GM23338 (cell line): Measurements from ENCODE around the gene AGFG2. TPM values are rescaled to one million over a fixed set of nuclear protein-coding genes. Genes with fewer than 3 reads are reported as not detected.
A peak's percentile ranks its signal among the peaks of the same experiment; 100 is the strongest.

ENCODE experiments used
- ATAC-seq: fragments of 200-7000 bp; cut with Tn5 transposase; 3 replicates; pipeline ENCODE4 v1.9.1; 2020
- DNase-seq: peaks from one replicate; pipeline ENCODE4 v3.0.0-alpha.2; 2015; ENCODE audit warnings: low spot score
- H2AFZ ChIP-seq: fragments of 200-600 bp; sonication (generic); 2 replicates; pipeline ENCODE4 v1.8.0; 2016; ENCODE audit warnings: antibody characterized with exemption, mild to moderate bottlenecking, moderate library complexity
- H3F3A ChIP-seq: fragments of 200-600 bp; sonication (generic); replicated peaks from 2 replicates; pipeline ENCODE4 v1.8.0; 2017; ENCODE audit warnings: antibody characterized with exemption, mixed run types, low read depth
- H3K27ac ChIP-seq: fragments of 200-600 bp; sonication (generic); 2 replicates; pipeline ENCODE4 v1.6.1; 2016; ENCODE audit warnings: low read depth
- H3K27me3 ChIP-seq: fragments of 200-600 bp; sonication (generic); 2 replicates; pipeline ENCODE4 v1.8.0; 2016; ENCODE audit warnings: mild to moderate bottlenecking, mixed run types, moderate library complexity; ENCODE audit not compliant: insufficient read depth
- H3K36me3 ChIP-seq: fragments of 200-600 bp; sonication (generic); 2 replicates; pipeline ENCODE4 v1.8.0; 2016; ENCODE audit warnings: mild to moderate bottlenecking; ENCODE audit not compliant: insufficient read depth
- H3K4me1 ChIP-seq: fragments of 200-600 bp; sonication (generic); 2 replicates; pipeline ENCODE4 v1.8.0; 2016; ENCODE audit warnings: mild to moderate bottlenecking, moderate library complexity; ENCODE audit not compliant: insufficient read depth
- H3K4me2 ChIP-seq: fragments of 200-600 bp; sonication (generic); 2 replicates; pipeline ENCODE4 v1.7.1; 2017; ENCODE audit warnings: mixed run types
- H3K4me3 ChIP-seq: fragments of 200-600 bp; sonication (generic); 2 replicates; pipeline ENCODE4 v1.6.1; 2016; ENCODE audit warnings: mixed run types
- H3K79me2 ChIP-seq: fragments of 200-600 bp; sonication (generic); replicated peaks from 2 replicates; pipeline ENCODE4 v1.8.0; 2017; ENCODE audit warnings: mild to moderate bottlenecking; ENCODE audit not compliant: insufficient read depth
- H3K9me2 ChIP-seq: fragments of 200-600 bp; sonication (generic); 2 replicates; pipeline ENCODE4 v1.8.0; 2017; ENCODE audit not compliant: insufficient read depth
- H4K20me1 ChIP-seq: fragments of 200-600 bp; sonication (generic); replicated peaks from 2 replicates; pipeline ENCODE4 v1.8.0; 2017; ENCODE audit warnings: mild to moderate bottlenecking; ENCODE audit not compliant: insufficient read depth
- H3K27ac Mint-ChIP-seq: 2 replicates; pipeline ENCODE4 v1.8.0; 2020; ENCODE audit warnings: inconsistent platforms, mild to moderate bottlenecking, moderate library complexity, mixed read lengths
- H3K27me3 Mint-ChIP-seq: 3 replicates; pipeline ENCODE4 v1.8.0; 2022; ENCODE audit warnings: low read depth, mild to moderate bottlenecking, moderate library complexity, mixed read lengths, inconsistent platforms; ENCODE audit not compliant: insufficient read depth, poor library complexity
- H3K36me3 Mint-ChIP-seq: 3 replicates; pipeline ENCODE4 v1.8.0; 2021; ENCODE audit warnings: low read depth, mild to moderate bottlenecking, inconsistent platforms, moderate library complexity, mixed read lengths
- H3K4me1 Mint-ChIP-seq: 3 replicates; pipeline ENCODE4 v1.8.0; 2020; ENCODE audit warnings: mild to moderate bottlenecking, inconsistent platforms, mixed read lengths
- H3K4me3 Mint-ChIP-seq: 3 replicates; pipeline ENCODE4 v1.8.0; 2021; ENCODE audit warnings: moderate library complexity, mild to moderate bottlenecking, inconsistent platforms, mixed read lengths
- H3K9me3 Mint-ChIP-seq: 3 replicates; pipeline ENCODE4 v1.8.0; 2020; ENCODE audit warnings: moderate library complexity, mild to moderate bottlenecking, inconsistent platforms, mixed read lengths
- CREB1 ChIP-seq: fragments of 250-450 bp; sonication (Bioruptor Pico); IDR thresholded peaks from 2 replicates; pipeline ENCODE4 v1.5.0; 2020; ENCODE audit warnings: low read depth, mild to moderate bottlenecking, moderate library complexity
- POLR2AphosphoS5 ChIP-seq: IDR thresholded peaks from 2 replicates; pipeline ENCODE4 v1.6.1; 2016; ENCODE audit warnings: antibody characterized with exemption, low read depth
- ZNF331 ChIP-seq: fragments of 250-450 bp; sonication (Bioruptor Pico); IDR thresholded peaks from 2 replicates; pipeline ENCODE4 v1.5.0; 2020; ENCODE audit warnings: low read depth, mild to moderate bottlenecking, moderate library complexity
- polyA plus RNA-seq: library from polyadenylated mRNA; unstranded; fragments of >200 nt; fragmentation: Nextera tagmentation; extraction: Ambion mirVana; gene quantifications from 2 replicates; pipeline ENCODE4 v1.2.1, GENCODE V29; 2016
- total RNA-seq: library from RNA; depleted of rRNA; stranded (reverse); fragments of >200 nt; shearing (Covaris generic); gene quantifications from 2 replicates; pipeline ENCODE4 v1.2.3, GENCODE V29; 2014
- TF ChIP-seq, protein P1 (sequence below): IDR thresholded peaks from 2 replicates; pipeline ENCODE4 v1.6.1; 2016; ENCODE audit warnings: antibody characterized with exemption
- TF ChIP-seq, protein P2 (sequence below): IDR thresholded peaks from one replicate; pipeline ENCODE4 v1.6.1; 2018; ENCODE audit warnings: antibody characterized with exemption; ENCODE audit not compliant: unreplicated experiment

Gene AGFG2
- total and polyA plus RNA-seq, 2 experiments from 2014 or later = 2.3 to 8.9 TPM

DNA sequence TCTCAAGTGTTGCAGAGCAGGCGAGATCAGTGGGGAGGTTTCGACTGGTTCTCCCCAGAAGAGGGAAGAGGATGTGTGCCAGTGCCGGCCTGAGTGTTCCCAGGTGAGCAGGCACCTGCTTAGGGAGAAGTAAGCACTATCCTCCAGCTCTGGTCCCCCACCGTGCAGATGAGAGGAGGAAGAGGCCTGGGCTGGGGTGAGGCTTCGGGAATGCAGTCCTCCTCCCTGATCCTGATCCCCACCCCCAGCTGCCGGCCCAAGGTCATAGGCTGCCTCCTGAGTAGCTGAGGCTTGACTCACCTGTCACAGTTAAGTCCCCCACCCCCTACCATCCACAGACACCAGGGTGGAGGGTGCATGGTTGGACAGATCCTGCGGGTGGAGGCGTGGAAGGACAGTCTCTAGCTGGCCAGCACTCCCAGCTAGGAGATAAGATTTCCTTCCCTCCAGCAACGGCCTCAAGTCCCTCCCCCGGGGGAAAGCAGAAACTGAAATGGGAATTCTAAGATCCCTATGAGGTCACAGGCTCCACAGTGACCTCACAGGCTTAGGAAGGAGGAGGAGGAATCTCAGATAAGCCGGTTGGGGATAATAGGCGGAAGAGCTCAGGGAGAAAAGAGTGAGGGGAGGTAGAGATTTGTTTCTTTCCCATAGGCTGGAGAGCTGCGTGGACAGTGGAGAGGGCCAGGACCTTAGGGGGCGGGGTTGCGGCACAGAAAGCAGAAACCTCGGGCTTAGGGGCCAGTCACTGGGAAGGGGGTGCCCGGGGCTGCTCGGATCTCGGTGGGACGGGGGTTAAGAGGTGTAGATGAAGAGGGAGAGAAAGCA lies 45.9 kb downstream of the AGFG2 start (continued):
- peak; percentile 87 for TF ChIP-seq CREB1 (CRISPR knock-in tag)
- no peak for TF ChIP-seq ZNF331 (CRISPR knock-in tag)
- TF ChIP-seq, protein P1, sequence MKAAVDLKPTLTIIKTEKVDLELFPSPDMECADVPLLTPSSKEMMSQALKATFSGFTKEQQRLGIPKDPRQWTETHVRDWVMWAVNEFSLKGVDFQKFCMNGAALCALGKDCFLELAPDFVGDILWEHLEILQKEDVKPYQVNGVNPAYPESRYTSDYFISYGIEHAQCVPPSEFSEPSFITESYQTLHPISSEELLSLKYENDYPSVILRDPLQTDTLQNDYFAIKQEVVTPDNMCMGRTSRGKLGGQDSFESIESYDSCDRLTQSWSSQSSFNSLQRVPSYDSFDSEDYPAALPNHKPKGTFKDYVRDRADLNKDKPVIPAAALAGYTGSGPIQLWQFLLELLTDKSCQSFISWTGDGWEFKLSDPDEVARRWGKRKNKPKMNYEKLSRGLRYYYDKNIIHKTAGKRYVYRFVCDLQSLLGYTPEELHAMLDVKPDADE = no peak
- TF ChIP-seq, protein P2, sequence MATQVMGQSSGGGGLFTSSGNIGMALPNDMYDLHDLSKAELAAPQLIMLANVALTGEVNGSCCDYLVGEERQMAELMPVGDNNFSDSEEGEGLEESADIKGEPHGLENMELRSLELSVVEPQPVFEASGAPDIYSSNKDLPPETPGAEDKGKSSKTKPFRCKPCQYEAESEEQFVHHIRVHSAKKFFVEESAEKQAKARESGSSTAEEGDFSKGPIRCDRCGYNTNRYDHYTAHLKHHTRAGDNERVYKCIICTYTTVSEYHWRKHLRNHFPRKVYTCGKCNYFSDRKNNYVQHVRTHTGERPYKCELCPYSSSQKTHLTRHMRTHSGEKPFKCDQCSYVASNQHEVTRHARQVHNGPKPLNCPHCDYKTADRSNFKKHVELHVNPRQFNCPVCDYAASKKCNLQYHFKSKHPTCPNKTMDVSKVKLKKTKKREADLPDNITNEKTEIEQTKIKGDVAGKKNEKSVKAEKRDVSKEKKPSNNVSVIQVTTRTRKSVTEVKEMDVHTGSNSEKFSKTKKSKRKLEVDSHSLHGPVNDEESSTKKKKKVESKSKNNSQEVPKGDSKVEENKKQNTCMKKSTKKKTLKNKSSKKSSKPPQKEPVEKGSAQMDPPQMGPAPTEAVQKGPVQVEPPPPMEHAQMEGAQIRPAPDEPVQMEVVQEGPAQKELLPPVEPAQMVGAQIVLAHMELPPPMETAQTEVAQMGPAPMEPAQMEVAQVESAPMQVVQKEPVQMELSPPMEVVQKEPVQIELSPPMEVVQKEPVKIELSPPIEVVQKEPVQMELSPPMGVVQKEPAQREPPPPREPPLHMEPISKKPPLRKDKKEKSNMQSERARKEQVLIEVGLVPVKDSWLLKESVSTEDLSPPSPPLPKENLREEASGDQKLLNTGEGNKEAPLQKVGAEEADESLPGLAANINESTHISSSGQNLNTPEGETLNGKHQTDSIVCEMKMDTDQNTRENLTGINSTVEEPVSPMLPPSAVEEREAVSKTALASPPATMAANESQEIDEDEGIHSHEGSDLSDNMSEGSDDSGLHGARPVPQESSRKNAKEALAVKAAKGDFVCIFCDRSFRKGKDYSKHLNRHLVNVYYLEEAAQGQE = no peak

DNA sequence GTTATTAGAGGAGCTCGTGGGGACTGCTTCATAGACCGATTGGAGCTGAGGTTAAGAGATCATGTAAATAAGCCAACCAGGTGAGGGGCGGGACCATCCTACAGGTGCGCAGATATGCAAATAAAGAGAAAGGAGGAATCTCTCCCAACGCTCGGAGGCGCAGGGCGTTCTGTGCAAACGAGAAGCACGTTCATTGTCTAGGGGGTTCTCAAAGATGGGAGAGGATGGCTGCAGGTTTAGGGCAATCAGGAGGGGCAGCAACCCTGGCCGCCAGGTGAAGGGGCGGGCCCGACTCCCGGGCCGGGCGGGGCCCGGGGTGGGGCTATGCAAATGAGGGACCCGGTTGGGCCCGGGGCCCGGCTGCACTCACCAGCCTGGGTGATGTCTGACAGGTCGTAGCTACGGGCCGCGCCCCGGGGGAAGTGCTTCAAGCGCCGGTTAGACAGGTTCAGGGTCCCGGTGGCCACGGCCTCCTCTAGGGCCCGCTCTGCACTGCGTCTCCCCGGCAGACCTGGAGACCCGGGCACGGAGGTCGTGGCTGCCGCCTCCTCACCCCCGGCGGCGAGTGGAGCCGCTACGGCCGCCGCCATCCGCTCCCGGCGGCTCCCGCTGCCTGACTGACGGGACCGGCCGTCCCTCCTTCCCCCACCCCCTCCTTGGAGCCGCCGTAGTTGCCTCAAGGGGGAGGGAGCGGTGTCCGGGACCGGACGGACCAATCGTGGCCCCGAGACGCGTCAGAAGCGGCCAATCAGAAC lies 46.7 kb downstream of the AGFG2 start, which contains the start of gene LRCH4:
Gene LRCH4 (minus strand): TSS at position 619 of the 755 bp plus-strand sequence. CDS start 29 bp downstream, at position 590.
- Histone ChIP-seq H3K36me3 (0 out of 2 replicates have a peak, but pooled peaks cover 4% of the 10 kb centered on the region), H3K79me2 (peaks cover 21% of the 10 kb centered on the region), H3K9me2 (no peaks in the 10 kb centered on the region), H4K20me1 (peaks cover 8% of the 10 kb centered on the region; the same call in 1 of the 2 replicates), H3K4me3 (peak within 1 kb of the TSS; percentile 98), H3K27ac (peak within 1 kb of the TSS; percentile 99), H3K4me2 (peak within 1 kb of the TSS; percentile 86), H3K27me3 (peaks cover 20% of the 10 kb centered on the region), H3F3A (peaks cover 20% of the 10 kb centered on the region), H3K4me1 (peaks cover 36% of the 10 kb centered on the region), H2AFZ (peak within 1 kb of the TSS; percentile 87; the same call in 1 of the 2 replicates)
- Mint-ChIP-seq H3K9me3 (no peaks in the 10 kb centered on the region), H3K36me3 (no peaks in the 10 kb centered on the region; the same call in 2 of the 3 replicates), H3K4me3 (peak within 1 kb of the TSS; percentile 91), H3K27me3 (peaks cover 37% of the 10 kb centered on the region), H3K27ac (peak within 1 kb of the TSS; percentile 97), H3K4me1 (peaks cover 46% of the 10 kb centered on the region)
- peak; percentile 39 for ATAC-seq
- DNase-seq = peak; percentile 81
- TF ChIP-seq CREB1 (CRISPR knock-in tag) (no peak; the same call in 1 of the 2 replicates), POLR2AphosphoS5 (peak; percentile 90)
- TF ChIP-seq, protein P1 = peak; percentile 53; the same call in 1 of the 2 replicates
